GM18505 (cell line): Measurements from ENCODE around the gene SLC38A7.

Source experiments
- ATAC-seq: cut with Tn5 transposase; IDR thresholded peaks from one replicate; pipeline ENCODE4 v1.9.1; 2021; ENCODE audit not compliant: unreplicated experiment
- POLR2A ChIP-seq: IDR thresholded peaks from 4 replicates; pipeline ENCODE4 v1.6.1; 2011; ENCODE audit warnings: borderline replicate concordance; ENCODE audit not compliant: insufficient read depth, insufficient read length; ENCODE audit errors: extremely low read depth

Gene SLC38A7

DNA sequence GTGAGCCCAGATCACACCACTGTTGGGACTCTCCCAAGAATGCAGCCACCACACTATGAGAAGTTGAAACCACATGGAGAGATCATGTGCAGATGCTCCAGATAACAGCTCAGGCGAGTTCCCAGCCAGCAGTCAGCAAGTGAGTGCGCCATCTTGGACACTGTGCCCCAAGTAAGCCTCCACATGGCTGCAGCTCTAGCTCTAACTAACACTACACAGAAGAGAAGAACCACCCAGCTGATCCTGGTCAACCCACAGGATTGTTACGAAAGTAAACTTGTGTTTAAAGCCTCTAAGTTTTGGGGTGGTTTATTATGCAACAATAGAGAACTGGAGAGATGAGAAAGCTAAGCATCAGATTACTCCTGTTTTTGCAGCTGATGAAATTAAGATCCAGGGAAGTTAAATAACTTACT is 25.8 kb downstream of the SLC38A7 start:
- no peak for ATAC-seq
- TF ChIP-seq POLR2A, result no peak

- no peak for ATAC-seq
- TF ChIP-seq POLR2A, result no peak
Measured at GRCh38 chr16:58656899-58657298, 27.7 kb downstream of the SLC38A7 start.

GRCh38 chr16:58655215-58655596 is 29.4 kb downstream of the SLC38A7 start:
- no peak for TF ChIP-seq POLR2A
- no peak for ATAC-seq

DNA sequence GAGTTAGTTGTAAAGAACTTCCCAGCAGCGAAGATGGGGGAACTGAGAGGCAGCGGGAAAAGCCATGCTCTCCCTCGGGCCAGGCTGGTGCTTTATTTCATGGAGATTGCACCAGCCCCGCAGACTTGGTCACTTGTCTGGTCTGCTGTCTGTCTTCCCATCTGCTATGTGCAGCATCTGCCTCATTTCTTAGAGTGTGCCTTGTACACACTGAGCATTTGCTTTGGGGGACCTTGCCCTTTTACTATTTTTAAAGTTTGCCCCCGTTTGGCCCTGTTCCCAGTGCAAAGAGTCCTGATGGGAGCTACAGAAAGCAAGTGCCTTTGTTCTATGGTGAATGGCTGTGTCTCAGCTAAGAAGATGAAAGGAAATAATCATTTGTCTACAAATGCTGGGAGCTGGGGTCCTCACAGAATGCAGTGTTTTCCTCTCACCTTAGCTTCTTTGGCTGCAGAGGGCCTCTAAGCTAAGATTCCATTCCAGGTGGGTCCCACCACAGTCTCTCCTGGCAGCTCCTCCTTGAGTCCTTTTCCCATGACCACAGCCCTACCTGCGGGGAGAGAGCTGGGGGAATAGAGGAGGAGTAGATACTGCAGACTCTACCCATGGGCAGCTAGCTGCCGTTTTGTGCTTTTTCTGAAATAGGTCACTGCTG is 29.9 kb downstream of the SLC38A7 start:
- no peak for TF ChIP-seq POLR2A
- no peak for ATAC-seq

GRCh38 chr16:58652741-58653140 is 31.8 kb downstream of the SLC38A7 start:
- no peak for ATAC-seq
- TF ChIP-seq POLR2A, result no peak

GRCh38 chr16:58651965-58652348 is 32.6 kb downstream of the SLC38A7 start:
- TF ChIP-seq POLR2A, result no peak
- no peak for ATAC-seq

GRCh38 chr16:58649707-58650106 is 34.9 kb downstream of the SLC38A7 start:
- TF ChIP-seq POLR2A, result no peak
- no peak for ATAC-seq

GRCh38 chr16:58647107-58647506 is 37.5 kb downstream of the SLC38A7 start:
- TF ChIP-seq POLR2A, result no peak
- no peak for ATAC-seq

GRCh38 chr16:58644765-58645487 is 39.6 kb downstream of the SLC38A7 start:
- ATAC-seq, result no peak
- TF ChIP-seq POLR2A, result no peak

DNA sequence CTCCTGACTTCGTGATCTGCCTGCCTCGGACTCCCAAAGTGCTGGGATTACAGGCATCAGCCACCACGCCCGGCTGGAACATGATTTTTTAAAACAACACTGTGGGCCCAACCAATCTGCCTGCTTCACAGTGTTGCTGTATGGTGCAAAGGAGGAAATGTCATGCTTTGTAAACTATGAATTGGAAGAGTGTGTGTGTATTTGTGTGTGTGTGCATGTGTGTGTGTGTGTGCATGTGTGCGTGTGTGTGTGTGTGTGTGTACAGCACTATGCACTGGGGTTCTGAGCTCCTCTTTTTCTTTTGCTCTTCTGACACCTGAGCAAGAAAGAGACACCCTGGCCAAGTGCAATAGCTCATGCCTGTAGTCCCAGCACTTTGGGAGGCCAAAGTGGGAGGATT is 40.5 kb downstream of the SLC38A7 start:
- ATAC-seq, result no peak
- TF ChIP-seq POLR2A, result no peak

DNA sequence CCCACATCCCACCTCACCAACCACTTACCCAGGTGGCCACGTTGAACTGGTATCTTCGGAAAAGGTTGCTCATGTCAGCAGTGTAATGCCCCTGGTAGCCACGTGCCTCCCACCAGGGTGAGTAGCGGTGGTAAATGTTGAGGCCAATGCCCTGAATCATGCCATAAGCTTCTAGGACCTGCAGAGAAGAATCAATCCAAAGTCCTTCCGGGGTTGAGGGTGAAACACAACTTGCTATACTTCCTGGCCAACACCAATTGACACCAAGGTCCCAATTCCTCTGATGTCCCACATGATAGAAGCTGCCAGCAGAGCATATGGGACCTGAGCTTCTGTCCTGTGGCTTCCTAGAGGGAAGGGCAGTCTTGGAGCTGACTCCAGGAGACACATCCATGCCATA is 43.6 kb downstream of the SLC38A7 start:
- no peak for ATAC-seq
- no peak for TF ChIP-seq POLR2A

GRCh38 chr16:58639836-58640235 is 44.7 kb downstream of the SLC38A7 start:
- TF ChIP-seq POLR2A, result no peak
- no peak for ATAC-seq

DNA sequence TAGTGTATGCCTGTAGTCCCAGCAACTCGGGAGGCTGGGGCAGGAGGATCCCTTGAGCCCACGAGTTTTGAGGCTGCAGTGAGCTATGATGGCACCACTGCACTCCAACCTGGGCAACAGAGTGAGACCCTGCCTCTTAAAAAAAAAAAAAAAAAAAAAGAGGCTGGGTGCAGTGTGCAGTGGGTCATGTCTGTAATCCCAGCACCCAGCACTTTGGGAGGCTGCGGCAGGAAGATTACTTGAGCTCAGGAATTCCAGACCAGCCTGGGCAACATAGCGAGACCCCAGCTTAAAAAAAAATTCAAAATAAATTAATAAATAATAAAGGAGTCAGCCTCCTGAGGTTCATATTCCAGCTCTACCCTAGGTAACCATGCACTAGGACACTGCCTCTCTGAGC is 45.3 kb downstream of the SLC38A7 start:
- ATAC-seq, result no peak
- no peak for TF ChIP-seq POLR2A
